H1 (cell line): ENCODE measurements around the gene EDEM2. TPM values are rescaled to one million over a fixed set of nuclear protein-coding genes. Genes with fewer than 3 reads are reported as not detected.

Experiments used
- CTCF ChIA-PET: fragments of 300-600 bp; sonication (Branson Sonifier 250); formaldehyde crosslinking; loops from one replicate; lab custom pipeline; 2021; ENCODE audit not compliant: partially characterized antibody; lab: Charles Lee
- POLR2A ChIA-PET: fragments of 300-600 bp; sonication (Branson Sonifier 250); formaldehyde crosslinking; loops from one replicate; lab custom pipeline; 2021; ENCODE audit warnings: inconsistent platforms; ENCODE audit not compliant: partially characterized antibody; lab: Charles Lee
- DNase-seq, 2 experiments: peaks; one replicate each; pipeline versions ENCODE4 v3.0.0 to v3.0.0-alpha.2; 2010 to 2022; ENCODE audit warnings: low spot score in 2 of 2, low read depth in 1 of 2, mixed read lengths in 1 of 2
- FAIRE-seq: peaks from 2 replicates; lab custom pipeline; 2011; peaks lifted over from hg19 to GRCh38; lab: Jason Lieb, UNC
- H2AFZ ChIP-seq: 2 replicates; pipeline ENCODE4 v1.8.1; 2012; ENCODE audit warnings: low read length, inconsistent platforms
- H2AK5ac ChIP-seq: 2 replicates; pipeline ENCODE4 v1.6.1; 2013; ENCODE audit warnings: low read depth, low read length
- H2BK120ac ChIP-seq: replicated peaks from 2 replicates; pipeline ENCODE3; 2013; ENCODE audit warnings: low read depth, low read length, inconsistent platforms
- H2BK12ac ChIP-seq: 2 replicates; pipeline ENCODE4 v1.6.1; 2013; ENCODE audit warnings: low read depth, low read length
- H2BK15ac ChIP-seq: 2 replicates; pipeline ENCODE4 v1.6.1; 2013; ENCODE audit warnings: low read length
- H2BK20ac ChIP-seq: 2 replicates; pipeline ENCODE4 v1.6.1; 2013; ENCODE audit warnings: low read length
- H2BK5ac ChIP-seq: 2 replicates; pipeline ENCODE4 v1.6.1; 2013; ENCODE audit warnings: low read depth, low read length
- H3K14ac ChIP-seq: 2 replicates; pipeline ENCODE4 v1.6.1; 2013; ENCODE audit warnings: inconsistent platforms; ENCODE audit not compliant: insufficient read length
- H3K18ac ChIP-seq: 2 replicates; pipeline ENCODE4 v1.6.1; 2013; ENCODE audit warnings: low read length; ENCODE audit errors: extremely low read depth
- H3K23ac ChIP-seq: 2 replicates; pipeline ENCODE4 v1.6.1; 2013; ENCODE audit warnings: inconsistent platforms; ENCODE audit not compliant: insufficient read length
- H3K23me2 ChIP-seq: 2 replicates; pipeline ENCODE4 v1.6.1; 2013; ENCODE audit warnings: low read depth, low read length
- H3K27ac ChIP-seq: 2 replicates; pipeline ENCODE4 v1.6.1; 2011; ENCODE audit warnings: low read depth, low read length, inconsistent platforms
- H3K27me3 ChIP-seq, 4 experiments: replicated peaks in 1 of 4; 1 replicate in 1 of 4; 2 replicates in 3 of 4; pipeline versions ENCODE4 v1.6.1 to v1.8.1; 2011 to 2013; ENCODE audit warnings: low read length in 3 of 4, mild to moderate bottlenecking in 3 of 4, inconsistent platforms in 2 of 4, mixed read lengths in 2 of 4, moderate library complexity in 1 of 4; ENCODE audit not compliant: control insufficient read depth in 3 of 4, insufficient read depth in 3 of 4; ENCODE audit errors: extremely low read depth in 1 of 4
- H3K36me3 ChIP-seq, 4 experiments: 2 replicates each; pipeline versions ENCODE4 v1.6.1 to v1.8.1; 2011 to 2013; ENCODE audit warnings: mild to moderate bottlenecking in 4 of 4, low read length in 3 of 4, moderate library complexity in 2 of 4, control low read depth in 1 of 4, inconsistent platforms in 1 of 4; ENCODE audit not compliant: insufficient read depth in 4 of 4, control insufficient read depth in 2 of 4
- H3K4ac ChIP-seq: replicated peaks from 2 replicates; pipeline ENCODE3; 2013; ENCODE audit warnings: low read length, low read depth, mixed read lengths, inconsistent platforms; ENCODE audit not compliant: insufficient read length
- H3K4me1 ChIP-seq, 4 experiments: replicated peaks in 1 of 4; 1 replicate in 1 of 4; 2 replicates in 3 of 4; pipeline versions ENCODE4 v1.6.1 to v1.8.1; 2011 to 2013; ENCODE audit warnings: low read length in 3 of 4, inconsistent platforms in 2 of 4, mixed read lengths in 1 of 4; ENCODE audit not compliant: insufficient read depth in 4 of 4, control insufficient read depth in 3 of 4
- H3K4me2 ChIP-seq, 2 experiments: 2 replicates each; pipeline versions ENCODE4 v1.6.1 to v1.8.1; 2011 to 2013; ENCODE audit warnings: low read depth in 2 of 2, low read length in 2 of 2, control low read depth in 1 of 2, inconsistent platforms in 1 of 2, mild to moderate bottlenecking in 1 of 2; ENCODE audit not compliant: insufficient read depth in 1 of 2
- H3K4me3 ChIP-seq, 4 experiments: fragments of 200-600, 300-600 bp in 1 of 4; sonication (generic), shearing (Covaris generic), sonication (Bioruptor Twin) in 1 of 4; 2 replicates each; pipeline versions ENCODE4 v1.5.1 to v1.8.1; 2011 to 2016; ENCODE audit warnings: low read length in 4 of 4, low read depth in 3 of 4, control low read depth in 2 of 4, inconsistent platforms in 2 of 4, mild to moderate bottlenecking in 2 of 4, mixed read lengths in 1 of 4, moderate library complexity in 1 of 4; ENCODE audit not compliant: insufficient read depth in 2 of 4; ENCODE audit errors: extremely low read depth in 1 of 4
- H3K56ac ChIP-seq: replicated peaks from 2 replicates; pipeline ENCODE3; 2013; ENCODE audit warnings: low read depth, mild to moderate bottlenecking, mixed read lengths, low read length, inconsistent platforms; ENCODE audit not compliant: insufficient read length
- H3K79me1 ChIP-seq: 2 replicates; pipeline ENCODE4 v1.6.1; 2013; ENCODE audit warnings: low read depth, low read length, control low read depth
- H3K79me2 ChIP-seq, 2 experiments: 2 replicates each; pipeline versions ENCODE4 v1.6.1 to v1.8.1; 2012 to 2013; ENCODE audit warnings: low read length in 2 of 2, mild to moderate bottlenecking in 2 of 2, inconsistent platforms in 1 of 2; ENCODE audit not compliant: insufficient read depth in 2 of 2, control insufficient read depth in 1 of 2
- H3K9ac ChIP-seq, 4 experiments: replicated peaks in 1 of 4; 1 replicate in 1 of 4; 2 replicates in 3 of 4; pipeline versions ENCODE4 v1.6.1 to v1.8.1; 2011 to 2013; ENCODE audit warnings: low read depth in 3 of 4, low read length in 3 of 4, control low read depth in 2 of 4, mild to moderate bottlenecking in 2 of 4, moderate library complexity in 2 of 4, inconsistent platforms in 1 of 4; ENCODE audit errors: extremely low read depth in 1 of 4
- H3K9me3 ChIP-seq, 2 experiments: 2 replicates each; pipeline versions ENCODE4 v1.6.1 to v1.8.1; 2012 to 2013; ENCODE audit warnings: mild to moderate bottlenecking in 2 of 2, moderate library complexity in 2 of 2, control low read depth in 1 of 2, inconsistent platforms in 1 of 2, low read depth in 1 of 2, low read length in 1 of 2, mixed read lengths in 1 of 2; ENCODE audit not compliant: insufficient read depth in 2 of 2
- H4K20me1 ChIP-seq, 2 experiments: replicated peaks in 1 of 2; 2 replicates each; pipeline versions ENCODE3 to v1.8.1; 2011 to 2013; ENCODE audit warnings: inconsistent platforms in 2 of 2, low read length in 2 of 2, mild to moderate bottlenecking in 1 of 2; ENCODE audit not compliant: insufficient read depth in 2 of 2, control insufficient read depth in 1 of 2
- H4K5ac ChIP-seq: 2 replicates; pipeline ENCODE4 v1.6.1; 2013; ENCODE audit warnings: low read length, low read depth, mixed read lengths, inconsistent platforms; ENCODE audit not compliant: insufficient read length
- H4K8ac ChIP-seq: 2 replicates; pipeline ENCODE4 v1.8.0; 2013; ENCODE audit warnings: mild to moderate bottlenecking, moderate library complexity, low read length, inconsistent platforms; ENCODE audit not compliant: insufficient read depth; ENCODE audit errors: extremely low read depth
- H4K91ac ChIP-seq: replicated peaks from 2 replicates; pipeline ENCODE3; 2013; ENCODE audit warnings: low read length, mixed read lengths, inconsistent platforms; ENCODE audit not compliant: insufficient read length
- CREB1 ChIP-seq: IDR thresholded peaks from 2 replicates; pipeline ENCODE4 v1.6.1; 2012; ENCODE audit warnings: inconsistent platforms
- CTBP2 ChIP-seq: IDR thresholded peaks from 2 replicates; pipeline ENCODE4 v1.7.0; 2011; ENCODE audit warnings: borderline replicate concordance, mild to moderate bottlenecking, moderate library complexity, mixed read lengths, low read length; ENCODE audit not compliant: insufficient read depth, insufficient read length
- GABPA ChIP-seq: IDR thresholded peaks from 2 replicates; pipeline ENCODE4 v1.6.1; 2011; ENCODE audit warnings: mild to moderate bottlenecking, low read length, moderate library complexity, borderline replicate concordance; ENCODE audit not compliant: insufficient read depth
- HDAC6 ChIP-seq: IDR thresholded peaks from one replicate; pipeline ENCODE4 v1.7.1; 2012; ENCODE audit warnings: low read depth, mild to moderate bottlenecking, inconsistent platforms, low read length, moderate library complexity
- JUN ChIP-seq: IDR thresholded peaks from 2 replicates; pipeline ENCODE4 v1.6.1; 2011; ENCODE audit warnings: low read depth, mild to moderate bottlenecking, improper control_type of control experiment, low read length
- JUND ChIP-seq: IDR thresholded peaks from 2 replicates; pipeline ENCODE4 v1.6.1; 2011; ENCODE audit warnings: mild to moderate bottlenecking, improper control_type of control experiment, low read length
- KDM4A ChIP-seq: IDR thresholded peaks from one replicate; pipeline ENCODE4 v1.7.1; 2012; ENCODE audit warnings: low read depth, mild to moderate bottlenecking, moderate library complexity, low read length, inconsistent platforms; ENCODE audit not compliant: severe bottlenecking
- RAD21 ChIP-seq, 2 experiments: IDR thresholded peaks in 1 of 2; conservative IDR thresholded peaks in 1 of 2; 2 replicates each; pipeline ENCODE4 v1.6.1; 2011; ENCODE audit warnings: low read depth in 2 of 2, low read length in 2 of 2, improper control_type of control experiment in 1 of 2, inconsistent platforms in 1 of 2, mild to moderate bottlenecking in 1 of 2, moderate library complexity in 1 of 2
- SIN3A ChIP-seq, 2 experiments: IDR thresholded peaks in 1 of 2; conservative IDR thresholded peaks in 1 of 2; 2 replicates each; pipeline ENCODE4 v1.6.1; 2011 to 2012; ENCODE audit warnings: low read length in 2 of 2, improper control_type of control experiment in 1 of 2, low read depth in 1 of 2, mild to moderate bottlenecking in 1 of 2
- WGBS, 2 experiments: shearing (Covaris generic) in 1 of 2; methylation state at CpG; one replicate each; pipeline versions ENCODE4 v1.1.6 to v1.1.7; 2013 to 2015; ENCODE audit warnings: low lambda C conversion rate in 2 of 2, mixed read lengths in 2 of 2, inconsistent platforms in 1 of 2, low coverage in 1 of 2, missing lambda C conversion rate in 1 of 2; ENCODE audit not compliant: insufficient replicate concordance in 2 of 2, insufficient coverage in 1 of 2, insufficient read length in 1 of 2; ENCODE audit errors: extremely low coverage in 1 of 2, missing lambda C conversion rate in 1 of 2; 5-methylcytosine and 5-hydroxymethylcytosine counted together
- polyA plus RNA-seq, 7 experiments: library from polyadenylated mRNA; depleted of rRNA in 3 of 7; stranded (reverse) in 5 of 7; unstranded in 2 of 7; fragments of >200 nt in 5 of 7; fragments of 200-250 nt in 2 of 7; gene quantifications; 1 replicate in 5 of 7; 2 replicates in 1 of 7; 4 replicates in 1 of 7; pipeline versions ENCODE4 v1.2.1 to v1.2.3, GENCODE V29; 2011 to 2013; ENCODE audit warnings: missing spikeins in 2 of 7, mixed read lengths in 2 of 7
- total RNA-seq: library from RNA; stranded (reverse); fragmentation: NEBNext Ultra II Directional; extraction: Animal tissue kit (Norgen Biotek cat#: 25700); gene quantifications from 2 replicates; pipeline ENCODE4 v1.2.1, GENCODE V29; 2021
- TF ChIP-seq, protein P1 (sequence below), 3 experiments: IDR thresholded peaks; 1 replicate in 2 of 3; 2 replicates in 1 of 3; pipeline versions ENCODE4 v1.5.1 to v1.6.1; 2011; ENCODE audit warnings: low read length in 3 of 3, mild to moderate bottlenecking in 3 of 3, inconsistent platforms in 2 of 3, low read depth in 1 of 3, moderate library complexity in 1 of 3; ENCODE audit not compliant: insufficient read depth in 1 of 3; ENCODE audit errors: control extremely low read depth in 1 of 3

EDEM2 gene
- total and polyA plus RNA-seq, 2 of the 8 experiments (the other 6 are each of a cell fraction or from before 2014, with no cell fraction given), result 15.2 to 19.6 TPM

DNA sequence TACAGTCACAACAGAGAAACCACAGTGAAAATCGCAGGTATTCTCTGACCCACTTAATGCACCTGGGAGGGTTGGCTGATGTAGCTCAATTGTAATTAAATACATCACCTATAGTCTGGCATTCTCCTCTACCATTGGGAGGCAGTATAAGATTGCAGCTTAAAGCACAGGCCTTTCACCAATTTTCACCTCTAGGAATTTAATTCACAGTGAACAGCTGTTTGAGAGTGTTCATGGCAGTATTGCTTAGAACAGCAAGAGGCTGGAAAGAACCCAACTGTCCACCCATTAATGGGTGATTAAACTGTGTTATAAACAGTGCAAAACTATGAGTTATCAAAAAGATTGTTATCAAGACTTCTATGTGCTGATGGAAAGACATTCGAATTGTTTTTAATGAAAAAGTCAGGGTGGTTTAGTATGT lies 2.0 kb downstream of the EDEM2 start:
- H3K27me3 ChIP-seq, result no peaks in the 10 kb centered on the region
- H3K27ac ChIP-seq, result no peak overlapping the region
- H3K18ac ChIP-seq, result no peak overlapping the region
- H4K8ac ChIP-seq, result no peak overlapping the region
- H4K91ac ChIP-seq, result no peak overlapping the region
- H2BK5ac ChIP-seq, result no peak overlapping the region
- peaks cover 8% of the 10 kb centered on the region for H3K23me2 ChIP-seq
- no peak overlapping the region for H2BK20ac ChIP-seq
- no peak overlapping the region for H3K23ac ChIP-seq
- H3K14ac ChIP-seq, result no peak overlapping the region
- no peak overlapping the region for H2AK5ac ChIP-seq
- H4K5ac ChIP-seq, result no peak overlapping the region
- H2BK120ac ChIP-seq, result no peak overlapping the region
- no peak overlapping the region for H2AFZ ChIP-seq
- ChIA-PET POLR2A (interaction anchor here (2.6 kb wide), 1 partner anchor 63 kb away, joined by 10 read pairs; no protein-coding TSS in a partner anchor), CTCF (interaction anchor here (0.5 to 7.6 kb wide), 30 partner anchors 10 to 294 kb away, joined by 3 to 135 read pairs (median 4); partner anchors contain the start of genes EIF6 and MMP24)
- no peaks in the 10 kb centered on the region for H4K20me1 ChIP-seq
- H3K36me3 ChIP-seq, result peaks cover 2 to 30% (median 10%) of the 10 kb centered on the region in 4 experiments; a peak in 6 of 8 replicates
- no peak overlapping the region for H3K9ac ChIP-seq
- DNase-seq, result no peak
- H3K9me3 ChIP-seq, result no peaks in the 10 kb centered on the region
- WGBS, 2 experiments, result 71% methylated on average over 2 of the region's 2 CpGs; no CpG with 5 or more reads in 1 of the 2 experiments
- no peak overlapping the region for H3K56ac ChIP-seq
- H3K4me1 ChIP-seq, result 0 out of 7 replicates have a peak, but pooled peaks cover 0 to 3% (median 0%) of the 10 kb centered on the region in 4 experiments
- no peak overlapping the region for H2BK12ac ChIP-seq
- no peak for FAIRE-seq
- H3K79me1 ChIP-seq, result no peaks in the 10 kb centered on the region
- H3K4me2 ChIP-seq, result no peak overlapping the region
- no peak overlapping the region for H3K4ac ChIP-seq
- H3K4me3 ChIP-seq, result no peak overlapping the region
- no peaks in the 10 kb centered on the region for H3K79me2 ChIP-seq
- no peak overlapping the region for H2BK15ac ChIP-seq
- TF ChIP-seq RAD21 (IDR thresholded peaks at IDR 0.05 in 1 of 2, conservative IDR thresholded peaks at IDR 0.05 in 1 of 2; ENCODE audit: low read depth in 2 of 2, low read length in 2 of 2) (peak; percentile 96 to 97), HDAC6 (no peak), CREB1 (no peak), KDM4A (no peak), GABPA (no peak), SIN3A (conservative IDR thresholded peaks at IDR 0.05 in 1 of 2, IDR thresholded peaks at IDR 0.05 in 1 of 2; ENCODE audit: low read depth in 1 of 2, low read length in 2 of 2) (0 out of 4 replicates have a peak, but pooled peaks of 1 of the 2 experiments have one; percentile 51), CTBP2 (no peak), JUN (no peak), JUND (0 out of 2 replicates have a peak, but pooled peaks have one; percentile 17)
- TF ChIP-seq, protein P1, sequence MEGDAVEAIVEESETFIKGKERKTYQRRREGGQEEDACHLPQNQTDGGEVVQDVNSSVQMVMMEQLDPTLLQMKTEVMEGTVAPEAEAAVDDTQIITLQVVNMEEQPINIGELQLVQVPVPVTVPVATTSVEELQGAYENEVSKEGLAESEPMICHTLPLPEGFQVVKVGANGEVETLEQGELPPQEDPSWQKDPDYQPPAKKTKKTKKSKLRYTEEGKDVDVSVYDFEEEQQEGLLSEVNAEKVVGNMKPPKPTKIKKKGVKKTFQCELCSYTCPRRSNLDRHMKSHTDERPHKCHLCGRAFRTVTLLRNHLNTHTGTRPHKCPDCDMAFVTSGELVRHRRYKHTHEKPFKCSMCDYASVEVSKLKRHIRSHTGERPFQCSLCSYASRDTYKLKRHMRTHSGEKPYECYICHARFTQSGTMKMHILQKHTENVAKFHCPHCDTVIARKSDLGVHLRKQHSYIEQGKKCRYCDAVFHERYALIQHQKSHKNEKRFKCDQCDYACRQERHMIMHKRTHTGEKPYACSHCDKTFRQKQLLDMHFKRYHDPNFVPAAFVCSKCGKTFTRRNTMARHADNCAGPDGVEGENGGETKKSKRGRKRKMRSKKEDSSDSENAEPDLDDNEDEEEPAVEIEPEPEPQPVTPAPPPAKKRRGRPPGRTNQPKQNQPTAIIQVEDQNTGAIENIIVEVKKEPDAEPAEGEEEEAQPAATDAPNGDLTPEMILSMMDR (IDR thresholded peaks at IDR 0.05; ENCODE audit: control extremely low read depth in 1 of 3, insufficient read depth in 1 of 3, low read depth in 1 of 3, low read length in 3 of 3), result peak in 2 of 3 experiments; percentile 78 to 79; a peak in 3 of 4 replicates
